HEK293T (cell line): ENCODE measurements around the gene RTN1.

Source experiments
- BHLHE40 ChIP-seq: fragments of 450-650 bp; IDR thresholded peaks from 2 replicates; pipeline ENCODE4 v1.6.1; 2016; ENCODE audit warnings: mild to moderate bottlenecking, moderate library complexity, borderline replicate concordance
- FOXM1 ChIP-seq: fragments of 450-650 bp; IDR thresholded peaks from 2 replicates; pipeline ENCODE4 v1.6.1; 2017; ENCODE audit warnings: mild to moderate bottlenecking, borderline replicate concordance
- L3MBTL2 ChIP-seq: fragments of 450-650 bp; conservative IDR thresholded peaks from 2 replicates; pipeline ENCODE4 v1.6.1; 2016; ENCODE audit warnings: mild to moderate bottlenecking
- NFRKB ChIP-seq: fragments of 450-650 bp; IDR thresholded peaks from 2 replicates; pipeline ENCODE4 v1.6.1; 2016; ENCODE audit warnings: mild to moderate bottlenecking, moderate library complexity
- SUZ12 ChIP-seq: fragments of 450-650 bp; IDR thresholded peaks from 2 replicates; pipeline ENCODE4 v1.6.1; 2016; ENCODE audit warnings: mild to moderate bottlenecking
- ZNF384 ChIP-seq: fragments of 450-650 bp; IDR thresholded peaks from 2 replicates; pipeline ENCODE4 v1.6.1; 2016

DNA sequence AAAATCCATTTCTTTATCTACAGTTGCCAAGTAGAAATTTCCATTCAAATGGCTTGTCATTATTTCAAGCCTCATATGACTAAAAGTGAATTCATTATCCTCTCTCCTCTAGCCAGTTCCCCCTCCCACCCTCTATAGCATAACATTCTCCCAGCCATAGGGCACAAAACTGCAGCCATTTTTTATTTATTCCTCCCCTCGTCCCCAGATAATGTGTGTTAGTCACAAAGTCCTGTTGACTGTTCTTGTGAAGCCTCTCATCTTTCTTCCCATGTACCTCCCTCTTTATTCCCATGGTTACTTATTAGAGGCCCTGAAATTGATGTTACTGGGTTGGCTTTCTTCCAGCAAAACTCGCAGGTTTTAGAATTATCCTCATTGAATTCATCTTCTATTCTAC lies 13.2 kb downstream of the RTN1 start:
- no peak for TF ChIP-seq ZNF384
- TF ChIP-seq NFRKB, result no peak
- TF ChIP-seq SUZ12, result no peak
- TF ChIP-seq BHLHE40, result no peak
- TF ChIP-seq FOXM1, result no peak
- TF ChIP-seq L3MBTL2, result no peak
